Measurements from ENCODE around the gene SLC15A4. TPM values are rescaled to one million over a fixed set of nuclear protein-coding genes. Genes with fewer than 3 reads are reported as not detected.

SLC15A4 gene
- total RNA-seq, 2 experiments from 2014 or later: 23.5 to 24.5 TPM

DNA sequence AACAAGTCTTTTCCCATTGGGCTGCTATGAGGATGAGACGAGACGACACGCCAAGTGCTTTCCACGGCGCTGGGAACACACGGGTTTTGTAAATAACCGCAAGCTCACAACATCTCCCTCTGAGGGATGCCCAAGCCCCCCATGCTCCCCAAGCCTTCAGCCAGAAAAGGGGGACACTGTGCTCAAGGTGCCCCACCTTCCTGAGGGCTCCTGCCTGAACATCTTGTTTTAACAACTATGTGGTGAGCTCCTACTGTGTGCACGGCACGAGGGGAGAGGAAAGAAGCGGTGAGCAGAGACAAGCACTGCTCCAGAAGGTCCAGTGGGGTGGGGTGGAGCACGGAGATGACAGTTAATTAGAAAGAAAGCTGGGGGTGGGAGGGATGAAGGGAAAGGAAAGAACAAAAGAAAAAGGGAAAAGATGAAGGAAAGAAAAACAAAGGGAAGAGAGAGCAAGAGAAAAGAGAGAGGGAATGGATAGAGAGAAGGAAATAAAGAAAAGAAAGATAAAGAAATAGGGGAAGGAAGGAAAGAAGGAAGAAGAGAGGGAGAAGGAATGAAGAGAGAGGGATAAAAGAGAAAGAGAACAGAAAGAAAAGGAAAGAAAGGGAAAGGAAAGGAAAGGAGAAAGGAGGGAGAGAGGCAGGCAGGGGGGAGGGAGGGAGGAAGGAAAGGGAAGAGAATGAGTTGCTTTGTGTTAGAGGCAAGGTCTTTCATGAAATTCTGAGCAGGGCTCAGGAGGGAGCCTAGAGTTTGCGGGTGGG, 56.8 kb downstream of the SLC15A4 start:
- CTCF ChIA-PET: no interaction called here
- no peak overlapping the region for H3K4me3 Mint-ChIP-seq
- no peaks in the 10 kb centered on the region for H3K36me3 Mint-ChIP-seq (ENCODE audit: low read depth)
- H3K27me3 Mint-ChIP-seq: no peaks in the 10 kb centered on the region
- no peaks in the 10 kb centered on the region for H3K4me1 Mint-ChIP-seq
- DNase-seq: no peak
- H3K27ac Mint-ChIP-seq: no peak overlapping the region
- H3K9me3 Mint-ChIP-seq: no peaks in the 10 kb centered on the region
- POLR2A ChIA-PET: no interaction called here

DNA sequence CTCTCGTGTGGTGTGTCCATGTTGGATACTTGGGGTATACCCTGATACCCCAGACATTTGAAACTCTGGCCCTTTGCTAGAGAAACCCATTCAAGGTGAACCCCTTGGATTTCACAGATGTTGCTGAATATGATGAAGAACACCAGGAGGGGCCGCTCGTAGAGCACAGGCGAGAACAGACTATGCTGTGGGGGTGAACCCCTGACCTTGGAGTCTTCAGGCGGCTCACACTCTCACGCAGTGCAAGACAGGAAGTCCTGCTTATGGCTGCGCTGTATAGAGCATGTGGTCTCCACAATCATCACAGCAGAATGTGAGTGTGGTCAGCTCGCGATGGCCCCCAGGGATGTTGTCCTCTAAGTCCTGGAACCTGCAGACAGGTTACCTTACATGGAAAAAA, 60.4 kb downstream of the SLC15A4 start:
- Mint-ChIP-seq H3K4me3 (no peak overlapping the region), H3K27ac (no peak overlapping the region), H3K36me3 (ENCODE audit: low read depth) (no peaks in the 10 kb centered on the region), H3K27me3 (no peaks in the 10 kb centered on the region), H3K9me3 (no peaks in the 10 kb centered on the region), H3K4me1 (no peaks in the 10 kb centered on the region)
- ChIA-PET CTCF (no interaction called here), POLR2A (no interaction called here)
- no peak for DNase-seq

DNA sequence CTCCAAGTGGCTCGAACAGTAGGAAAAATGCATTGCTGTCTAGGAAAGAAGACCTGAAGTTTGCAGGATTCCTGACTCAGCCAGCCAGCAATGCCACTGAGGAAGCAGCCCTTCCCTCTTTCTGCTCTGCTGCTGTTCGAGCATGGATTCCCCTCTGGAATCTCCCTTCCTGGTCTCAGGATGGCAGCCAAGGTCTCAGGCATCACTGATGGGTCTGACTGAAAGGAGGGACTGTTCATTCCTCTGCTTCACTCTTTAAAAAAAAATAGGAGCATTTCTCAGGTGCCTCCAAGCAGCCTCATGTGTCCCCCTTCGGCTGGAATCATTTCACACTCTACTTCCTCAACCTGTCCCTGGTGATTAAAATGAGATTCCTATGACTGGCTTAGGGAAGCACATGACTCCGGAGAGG, 62.4 kb downstream of the SLC15A4 start:
- H3K27me3 Mint-ChIP-seq: no peaks in the 10 kb centered on the region
- POLR2A ChIA-PET: no interaction called here
- no peak overlapping the region for H3K27ac Mint-ChIP-seq
- H3K4me3 Mint-ChIP-seq: no peak overlapping the region
- no peak for DNase-seq
- H3K36me3 Mint-ChIP-seq (ENCODE audit: low read depth): no peaks in the 10 kb centered on the region
- H3K4me1 Mint-ChIP-seq: no peaks in the 10 kb centered on the region
- H3K9me3 Mint-ChIP-seq: no peaks in the 10 kb centered on the region
- CTCF ChIA-PET: no interaction called here

DNA sequence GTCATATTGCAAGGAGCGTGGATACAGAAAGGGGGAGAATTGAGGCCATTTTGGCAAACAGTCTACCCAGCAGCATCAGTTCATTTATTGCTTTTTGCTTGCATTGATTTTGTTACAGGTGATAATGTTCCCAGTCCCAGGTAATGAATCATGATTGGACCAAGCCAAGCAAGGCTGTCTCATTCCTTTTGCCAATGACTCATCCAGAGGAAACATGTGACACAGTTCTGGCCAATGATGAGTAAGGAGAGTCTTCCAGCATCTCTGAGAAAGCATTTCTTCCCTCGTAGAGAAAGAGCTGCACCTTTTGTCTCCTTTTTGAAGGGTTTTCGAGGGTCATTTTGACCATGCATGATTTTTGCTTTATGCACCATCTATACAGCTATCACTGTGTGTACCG, 68.2 kb downstream of the SLC15A4 start:
- Mint-ChIP-seq H3K27me3 (no peaks in the 10 kb centered on the region), H3K4me3 (no peak overlapping the region), H3K4me1 (no peaks in the 10 kb centered on the region), H3K9me3 (no peaks in the 10 kb centered on the region), H3K27ac (no peak overlapping the region), H3K36me3 (ENCODE audit: low read depth) (no peaks in the 10 kb centered on the region)
- ChIA-PET CTCF (no interaction called here), POLR2A (no interaction called here)
- DNase-seq: no peak

DNA sequence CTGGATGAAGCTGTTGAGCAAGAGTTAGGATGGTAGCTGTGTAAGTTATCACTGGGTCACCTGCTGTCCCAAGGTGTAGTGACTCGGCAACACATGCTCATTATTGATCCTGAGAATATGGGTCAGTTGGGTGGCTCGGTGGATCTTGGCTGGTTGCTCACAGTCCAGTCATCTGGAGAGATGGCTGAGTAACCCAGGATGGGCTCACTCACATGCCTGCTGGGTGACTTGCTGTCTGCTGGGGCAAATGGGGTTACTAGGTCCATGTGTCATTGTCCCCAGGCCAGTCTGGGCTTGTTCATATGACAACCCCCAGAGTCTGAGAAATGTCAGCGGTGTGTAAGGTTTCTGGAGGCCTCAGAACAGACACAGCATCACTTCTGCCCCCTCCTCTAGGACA, 69.5 kb downstream of the SLC15A4 start:
- no peaks in the 10 kb centered on the region for H3K36me3 Mint-ChIP-seq (ENCODE audit: low read depth)
- no peak for DNase-seq

DNA sequence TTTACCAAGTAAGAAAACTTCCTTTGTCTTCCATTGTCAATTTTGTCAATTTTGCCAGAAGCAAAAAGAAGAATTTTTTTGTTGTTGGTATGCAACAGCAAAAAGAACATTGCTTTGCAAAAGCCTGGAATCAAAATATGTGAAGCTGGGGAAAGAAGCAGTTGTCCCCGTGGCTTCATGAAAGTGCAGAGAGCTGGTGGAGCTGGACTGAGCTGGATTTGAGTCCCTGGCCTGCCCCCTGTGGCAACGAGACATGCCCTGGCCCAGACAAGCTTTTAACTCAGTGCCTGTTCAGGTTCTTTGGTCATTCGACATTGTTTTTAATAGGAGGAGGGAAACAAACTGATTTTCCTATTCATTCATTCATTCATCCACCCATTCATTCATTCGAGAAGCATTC, 70.3 kb downstream of the SLC15A4 start:
- ChIA-PET CTCF (interaction anchor here (0.7 kb wide), 1 partner anchor 468 kb away, joined by 3 read pairs; no protein-coding TSS in a partner anchor), POLR2A (no interaction called here)
- Mint-ChIP-seq H3K4me3 (no peak overlapping the region), H3K27me3 (no peaks in the 10 kb centered on the region), H3K27ac (no peak overlapping the region), H3K9me3 (no peaks in the 10 kb centered on the region), H3K36me3 (ENCODE audit: low read depth) (no peaks in the 10 kb centered on the region), H3K4me1 (no peaks in the 10 kb centered on the region)
- DNase-seq: no peak

More for the DNA sequence above, 69.5 kb downstream of the SLC15A4 start:
- Mint-ChIP-seq H3K9me3 (no peaks in the 10 kb centered on the region), H3K4me1 (no peaks in the 10 kb centered on the region), H3K27ac (no peak overlapping the region), H3K27me3 (no peaks in the 10 kb centered on the region), H3K4me3 (no peak overlapping the region)
- CTCF ChIA-PET: no interaction called here
- POLR2A ChIA-PET: no interaction called here

DNA sequence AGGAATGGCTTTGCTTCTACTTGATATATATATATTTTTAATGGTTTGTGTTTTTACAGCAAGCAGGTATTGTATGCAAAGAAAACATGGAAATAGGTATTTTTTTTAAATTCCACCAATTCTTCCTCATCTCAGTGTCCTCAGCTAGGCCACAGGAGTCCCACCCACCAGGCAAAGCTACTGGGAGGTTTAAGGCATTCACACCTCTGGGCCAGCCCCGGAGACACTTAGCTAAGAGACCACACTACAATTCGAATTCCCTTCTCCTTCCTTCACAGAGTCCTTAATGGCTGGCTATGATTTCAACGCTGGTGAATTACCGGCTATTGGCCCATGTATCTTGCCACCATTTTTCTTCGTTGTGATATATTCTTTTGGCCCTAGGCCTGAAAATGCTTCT, 71.4 kb downstream of the SLC15A4 start:
- Mint-ChIP-seq H3K27me3 (no peaks in the 10 kb centered on the region), H3K36me3 (ENCODE audit: low read depth) (no peaks in the 10 kb centered on the region), H3K4me3 (no peak overlapping the region), H3K9me3 (no peaks in the 10 kb centered on the region), H3K4me1 (no peaks in the 10 kb centered on the region), H3K27ac (no peak overlapping the region)
- ChIA-PET CTCF (no interaction called here), POLR2A (no interaction called here)
- DNase-seq: no peak

DNA sequence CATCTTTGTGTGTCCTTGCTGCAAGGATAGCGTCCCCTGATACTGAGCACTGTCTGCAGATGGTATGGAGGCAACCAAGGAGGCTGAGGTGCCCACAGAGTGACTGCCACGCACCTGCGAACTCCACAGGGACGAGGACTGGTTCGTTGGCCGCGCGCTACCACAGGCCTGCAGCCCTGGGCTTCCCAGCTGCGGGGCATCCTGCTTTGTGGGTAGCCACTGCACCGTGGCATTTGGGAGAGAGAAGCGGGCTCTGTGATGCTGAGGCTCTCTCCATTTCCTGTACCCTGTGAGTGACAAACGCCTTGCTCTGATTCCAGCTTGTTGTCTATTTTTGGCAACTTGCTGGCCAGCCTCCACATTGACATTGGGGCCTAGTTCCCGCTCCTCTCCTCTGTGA, 76.3 kb downstream of the SLC15A4 start:
- Mint-ChIP-seq H3K9me3 (no peaks in the 10 kb centered on the region), H3K4me1 (no peaks in the 10 kb centered on the region), H3K4me3 (no peak overlapping the region), H3K27me3 (no peaks in the 10 kb centered on the region), H3K27ac (no peak overlapping the region), H3K36me3 (ENCODE audit: low read depth) (no peaks in the 10 kb centered on the region)
- ChIA-PET POLR2A (no interaction called here), CTCF (no interaction called here)
- no peak for DNase-seq

DNA sequence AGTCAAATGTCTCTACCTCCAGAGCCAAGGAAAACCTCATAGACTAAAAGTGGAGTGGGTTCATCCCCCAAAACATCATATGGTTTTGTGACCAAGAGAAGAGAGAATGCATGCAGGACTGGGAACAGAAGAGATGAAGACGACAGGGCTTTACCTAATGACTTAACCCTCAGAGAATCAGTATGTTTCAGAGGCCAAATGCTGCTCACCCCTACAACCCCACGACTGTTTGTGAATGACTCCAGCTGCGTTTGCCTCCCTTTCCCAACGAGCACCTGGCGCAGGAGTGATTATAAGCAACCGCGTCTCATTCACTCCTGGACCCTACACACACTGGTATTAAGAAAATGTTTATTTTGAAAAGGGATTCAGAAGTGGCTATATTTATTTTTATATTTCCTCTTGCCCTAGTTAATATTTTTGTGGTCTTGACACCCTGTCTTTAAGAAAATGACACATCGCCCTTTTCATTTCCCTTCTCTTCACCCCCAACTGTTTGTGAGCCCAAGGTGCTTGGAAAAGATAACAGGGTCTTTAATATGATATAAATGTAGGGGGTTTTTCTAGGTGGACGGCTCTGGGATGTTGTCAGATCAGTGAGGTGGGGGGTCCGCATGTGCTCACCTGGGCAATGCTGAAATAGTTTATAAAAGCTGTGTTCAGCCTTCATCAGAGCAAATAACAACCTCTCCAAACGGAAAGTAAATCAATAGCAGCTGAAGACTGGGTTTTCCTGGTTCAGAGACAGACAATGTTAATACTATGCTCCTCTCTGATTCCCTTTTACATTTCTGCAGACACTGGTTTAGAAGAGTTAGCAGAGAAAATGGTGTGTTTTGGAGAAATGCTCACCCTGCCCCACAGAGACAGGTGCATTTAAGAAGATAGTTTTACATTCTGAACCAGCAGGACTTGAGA, 77.7 kb downstream of the SLC15A4 start:
- Mint-ChIP-seq H3K27ac (no peak overlapping the region), H3K4me3 (no peak overlapping the region), H3K27me3 (no peaks in the 10 kb centered on the region), H3K9me3 (no peaks in the 10 kb centered on the region), H3K4me1 (no peaks in the 10 kb centered on the region), H3K36me3 (ENCODE audit: low read depth) (no peaks in the 10 kb centered on the region)
- POLR2A ChIA-PET: no interaction called here
- DNase-seq: no peak
- CTCF ChIA-PET: no interaction called here

DNA sequence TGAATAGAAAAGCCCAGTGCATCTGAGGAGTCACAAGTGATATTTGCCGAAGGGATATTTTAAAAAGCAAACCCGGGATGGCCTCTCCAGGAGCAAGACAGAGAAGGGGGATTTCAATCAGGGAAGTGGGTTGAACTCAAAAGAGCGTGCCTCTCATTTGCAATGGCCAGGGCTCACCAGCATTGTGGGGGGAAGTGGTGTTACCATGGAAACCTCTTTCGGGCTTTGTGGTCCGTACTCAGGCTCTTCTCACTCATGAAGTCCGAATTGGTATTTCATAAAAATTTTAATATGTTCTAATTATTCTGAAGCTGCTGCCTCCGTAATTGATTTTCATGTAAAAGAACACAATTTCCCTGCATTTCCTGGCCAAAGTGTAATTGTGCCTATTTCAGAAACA, 79.8 kb downstream of the SLC15A4 start:
- ChIA-PET POLR2A (no interaction called here), CTCF (no interaction called here)
- DNase-seq: no peak
- peaks cover 8% of the 10 kb centered on the region for H3K9me3 Mint-ChIP-seq
- no peaks in the 10 kb centered on the region for H3K4me1 Mint-ChIP-seq
- H3K27ac Mint-ChIP-seq: no peak overlapping the region
- no peaks in the 10 kb centered on the region for H3K27me3 Mint-ChIP-seq
- H3K36me3 Mint-ChIP-seq (ENCODE audit: low read depth): no peaks in the 10 kb centered on the region
- no peak overlapping the region for H3K4me3 Mint-ChIP-seq

Other genes starting within 250 kb of the SLC15A4 start
- not detected for gene GLT1D1, start 29.5 kb upstream of the SLC15A4 start, total RNA-seq